HPDE6-E6E7 (cell line): Measurements from ENCODE around the gene SLC1A4.
A peak's percentile ranks its signal among the peaks of the same experiment; 100 is the strongest.
"Not testable (repeated sequence)": the region's sequence is repeated elsewhere in the genome, so short reads cannot be mapped to it uniquely, and the experiment has no call there.

Experiments used
- DNase-seq: peaks from one replicate; pipeline ENCODE4 v3.0.0; 2011; ENCODE audit warnings: missing footprints; ENCODE audit errors: extremely low spot score

The SLC1A4 gene

DNA sequence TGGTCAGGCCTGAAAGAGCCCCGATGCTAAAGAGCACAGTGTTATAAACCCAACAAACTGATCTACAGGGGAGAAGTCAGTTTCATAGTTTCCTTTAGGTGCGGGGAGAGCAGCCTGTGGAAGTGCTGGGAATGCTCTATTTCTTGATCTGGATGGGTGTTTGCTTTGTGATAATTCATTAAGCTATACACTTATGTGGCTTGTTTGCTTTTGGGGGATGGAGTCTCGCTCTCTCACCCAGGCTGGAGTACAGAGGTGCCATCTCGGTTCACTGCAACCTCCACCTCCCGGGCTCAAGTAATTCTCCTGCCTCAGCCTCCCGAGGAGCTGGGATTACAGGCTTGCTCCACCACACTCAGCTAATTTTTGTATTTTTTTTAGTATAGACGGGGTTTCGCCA, 37.0 kb downstream of the SLC1A4 start:
- no peak for DNase-seq

DNA sequence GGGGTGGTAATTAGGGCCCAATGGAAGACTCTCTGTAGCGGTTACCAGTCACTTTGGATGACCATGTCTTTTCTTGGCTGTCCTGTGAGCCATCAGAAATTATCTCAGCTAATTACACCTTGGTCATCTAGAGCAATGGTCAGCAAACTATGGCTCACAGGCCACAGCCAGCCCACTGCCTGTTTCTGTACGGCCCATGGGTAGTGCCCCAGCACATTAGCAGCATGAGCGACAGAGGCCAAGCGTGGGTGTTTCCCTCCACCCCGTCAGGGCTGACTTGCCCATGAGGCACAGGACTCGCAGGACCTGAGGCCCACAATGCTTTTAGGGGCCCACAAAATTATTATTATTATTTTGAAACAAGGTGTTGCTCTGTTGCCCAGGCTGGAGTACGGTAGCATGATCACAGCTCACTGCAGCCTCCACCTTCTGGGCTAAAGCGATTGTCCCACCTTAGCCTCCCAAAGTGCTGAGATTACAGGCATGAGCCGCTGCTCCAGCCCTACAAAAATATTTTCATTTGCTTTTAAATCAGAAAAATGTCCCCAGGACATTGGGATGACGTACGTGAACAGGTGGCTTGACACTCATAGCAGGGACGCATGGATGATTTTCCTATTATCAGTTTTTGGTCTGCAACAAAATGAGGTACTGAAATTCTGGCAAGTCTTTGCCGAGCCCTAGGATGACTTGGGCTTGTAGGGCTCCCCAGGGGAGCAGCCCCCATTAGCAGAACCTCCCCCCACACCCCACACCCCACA, 37.7 kb downstream of the SLC1A4 start:
- no peak for DNase-seq

DNA sequence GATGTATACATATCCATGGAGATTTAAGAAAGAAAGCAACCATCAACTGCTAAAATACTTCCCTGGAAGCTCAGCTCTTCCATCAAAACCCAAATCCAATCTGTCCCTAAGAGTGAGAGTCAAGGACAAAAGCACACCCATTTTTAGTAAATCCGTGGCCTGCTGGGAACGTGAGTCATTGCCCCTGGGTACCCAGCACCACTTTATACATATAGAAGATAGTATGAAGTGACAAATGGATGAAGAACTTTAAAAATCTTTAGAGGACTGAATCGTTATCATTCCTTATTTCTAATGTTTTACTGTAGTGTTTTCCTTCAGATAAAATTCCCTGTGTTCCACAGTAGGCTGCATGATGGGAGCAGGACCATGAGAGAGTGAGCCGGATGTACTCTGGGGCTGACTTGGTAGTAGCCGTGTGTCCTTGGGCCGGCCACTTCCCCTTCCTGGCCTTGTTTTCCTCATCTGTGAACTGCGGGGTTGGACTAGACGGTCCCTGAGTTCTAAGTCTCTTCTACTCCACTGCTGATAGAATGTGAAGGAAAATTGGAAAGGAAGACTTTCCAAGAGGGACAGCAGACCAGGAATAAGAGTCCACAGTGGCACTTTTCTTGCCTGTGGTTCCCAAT, 38.5 kb downstream of the SLC1A4 start:
- no peak for DNase-seq

DNA sequence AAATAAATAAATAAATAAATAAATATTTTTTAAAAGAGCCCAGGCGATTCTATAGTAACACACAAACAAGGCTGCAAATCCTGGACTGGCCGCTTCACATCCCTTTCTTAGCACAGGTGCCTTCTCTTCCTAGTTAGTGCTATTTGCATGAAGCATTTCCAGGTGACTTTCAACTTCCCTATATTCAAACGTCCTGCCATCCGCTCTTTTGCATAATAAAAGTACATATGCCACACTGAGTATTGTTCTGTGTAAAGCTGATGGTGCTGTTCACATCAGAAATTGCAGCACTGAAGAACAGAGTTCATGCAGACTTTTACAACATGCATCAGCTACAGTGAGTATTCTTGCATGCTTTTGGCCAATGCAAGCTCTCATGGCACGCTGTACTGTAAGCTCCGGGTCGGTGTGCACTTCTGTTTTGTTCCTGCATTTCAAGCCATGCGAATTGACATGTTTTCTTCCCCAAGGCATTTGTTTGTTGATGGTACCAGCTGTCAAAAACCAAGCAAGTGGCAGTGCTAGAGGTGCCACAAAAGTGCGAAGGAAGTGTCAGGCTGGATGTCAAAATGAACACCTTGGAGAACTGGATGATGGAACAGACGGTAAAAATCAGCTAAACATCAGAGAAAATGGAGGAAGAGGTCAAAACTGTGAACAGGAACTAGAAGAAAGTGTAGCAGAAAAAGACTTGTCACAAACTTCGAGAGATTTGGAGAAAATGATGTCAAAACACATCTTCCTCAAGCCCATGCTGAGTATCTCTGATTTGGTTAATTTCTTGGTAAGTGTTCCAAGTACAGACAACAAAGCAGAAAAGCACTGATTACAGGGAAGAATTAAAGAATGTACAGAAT, 41.5 kb downstream of the SLC1A4 start:
- no peak for DNase-seq

DNA sequence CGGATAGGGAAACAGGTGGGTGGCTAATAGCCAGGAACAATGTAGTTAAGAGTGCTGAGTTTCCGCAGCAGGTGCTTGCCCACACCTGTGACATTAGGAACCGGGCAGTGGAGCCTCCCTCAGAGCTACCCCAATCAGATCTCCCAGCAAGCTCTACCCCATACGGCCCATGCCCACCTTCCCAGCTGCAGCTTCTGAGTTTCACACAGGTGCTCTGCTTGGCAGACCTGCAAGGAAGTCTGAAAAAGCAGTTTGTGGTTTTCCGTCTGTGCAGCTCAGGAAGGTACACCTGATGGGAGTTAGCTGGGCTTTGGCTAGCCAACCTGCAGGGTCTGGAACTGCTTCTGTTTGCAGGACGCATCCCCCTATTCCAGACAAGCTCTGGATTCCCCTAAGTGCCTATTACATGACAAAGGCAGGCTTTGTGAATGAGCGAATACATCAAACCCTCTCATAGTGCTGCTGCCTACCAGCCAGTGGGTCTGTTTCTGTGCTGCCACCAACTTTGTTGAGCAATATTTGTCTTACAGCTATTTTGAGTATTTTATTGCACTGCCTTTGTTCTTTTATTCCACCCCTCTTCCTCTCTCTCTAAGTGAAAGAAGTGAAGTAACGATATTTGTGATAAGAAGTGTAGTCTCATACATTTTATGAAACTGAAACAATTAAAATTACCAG, 42.3 kb downstream of the SLC1A4 start:
- no peak for DNase-seq

DNA sequence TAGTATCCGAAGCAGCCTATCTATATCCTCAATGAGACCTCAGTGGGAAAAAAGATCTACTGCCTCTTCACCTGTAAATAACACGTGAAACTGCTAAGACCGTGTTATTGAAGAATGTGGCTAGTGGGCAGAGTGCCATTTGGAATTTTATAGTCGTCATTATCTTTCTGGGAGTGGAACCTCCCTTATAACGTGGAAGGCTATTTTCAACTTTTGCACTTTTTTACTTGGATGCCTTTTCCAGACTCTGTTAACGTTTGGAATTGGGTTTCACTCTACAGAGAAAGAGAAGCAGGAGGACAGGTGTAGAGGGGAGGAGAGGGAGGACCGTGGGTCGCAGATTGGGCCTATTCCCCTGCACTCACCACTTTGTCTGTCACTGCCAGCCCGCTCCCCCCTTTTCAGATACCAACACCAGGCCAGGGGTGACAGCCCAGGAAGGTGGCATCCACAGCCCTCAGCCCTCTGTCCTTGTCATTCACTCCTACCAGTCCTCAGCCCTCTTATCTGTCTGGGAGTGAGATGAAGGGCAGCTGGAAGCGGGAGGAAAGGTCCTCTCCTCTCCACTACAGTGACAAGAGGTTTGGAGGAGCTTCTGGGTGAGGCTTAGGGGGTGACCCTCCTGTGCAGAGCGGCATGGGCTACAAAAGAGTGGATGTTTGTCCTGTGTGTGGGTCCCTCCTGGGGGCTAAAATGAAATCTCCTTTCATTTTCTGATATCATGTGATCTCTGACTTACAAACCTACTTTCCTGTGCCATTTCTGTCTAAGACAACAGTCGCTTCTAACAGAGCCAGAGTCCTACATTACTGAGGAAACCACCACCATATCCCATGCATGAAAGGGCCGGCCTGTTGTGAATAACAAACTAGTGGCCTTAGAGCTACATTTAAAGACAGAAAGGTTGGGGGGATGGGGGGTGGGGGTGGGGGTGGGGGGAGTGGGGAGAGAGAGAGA, 43.1 kb downstream of the SLC1A4 start:
- DNase-seq, result no peak

DNA sequence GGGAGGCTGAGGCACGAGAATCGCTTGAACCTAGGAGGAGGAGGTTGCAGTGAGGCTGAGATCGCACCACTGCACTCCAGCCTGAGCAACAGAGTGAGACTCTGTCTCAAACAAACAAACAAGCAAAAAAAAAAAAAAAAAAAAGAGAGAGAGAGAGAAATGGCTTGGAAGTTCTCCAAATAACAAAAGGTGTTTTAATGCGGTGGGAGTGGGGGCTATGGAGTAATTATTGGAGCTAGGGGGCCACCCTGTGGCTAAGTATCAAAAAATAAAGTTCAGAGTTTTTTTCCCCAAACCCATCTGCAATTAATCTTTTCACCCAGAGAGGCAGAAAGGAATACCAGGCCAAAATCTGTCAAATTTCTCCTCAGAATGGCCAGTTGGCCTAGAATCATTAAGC, 44.0 kb downstream of the SLC1A4 start:
- DNase-seq, result no peak

DNA sequence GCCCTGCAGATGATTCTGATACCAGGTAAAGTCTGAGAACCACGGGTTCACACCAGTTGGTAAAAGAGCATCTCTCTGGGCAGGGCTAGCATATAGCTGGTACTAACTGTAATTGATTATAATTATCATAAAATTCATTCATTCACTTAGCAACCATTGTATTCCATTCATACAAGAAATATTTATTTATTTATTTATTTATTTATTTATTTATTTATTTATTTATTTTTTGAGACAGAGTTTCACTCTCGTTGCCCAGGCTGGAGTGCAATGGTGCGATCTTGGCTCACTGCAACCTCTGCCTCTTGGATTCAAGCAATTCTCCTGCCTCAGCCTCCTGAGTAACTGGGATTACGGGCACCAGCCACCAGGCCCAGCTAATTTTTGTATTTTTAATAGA, 44.5 kb downstream of the SLC1A4 start:
- not testable (repeated sequence) for DNase-seq

DNA sequence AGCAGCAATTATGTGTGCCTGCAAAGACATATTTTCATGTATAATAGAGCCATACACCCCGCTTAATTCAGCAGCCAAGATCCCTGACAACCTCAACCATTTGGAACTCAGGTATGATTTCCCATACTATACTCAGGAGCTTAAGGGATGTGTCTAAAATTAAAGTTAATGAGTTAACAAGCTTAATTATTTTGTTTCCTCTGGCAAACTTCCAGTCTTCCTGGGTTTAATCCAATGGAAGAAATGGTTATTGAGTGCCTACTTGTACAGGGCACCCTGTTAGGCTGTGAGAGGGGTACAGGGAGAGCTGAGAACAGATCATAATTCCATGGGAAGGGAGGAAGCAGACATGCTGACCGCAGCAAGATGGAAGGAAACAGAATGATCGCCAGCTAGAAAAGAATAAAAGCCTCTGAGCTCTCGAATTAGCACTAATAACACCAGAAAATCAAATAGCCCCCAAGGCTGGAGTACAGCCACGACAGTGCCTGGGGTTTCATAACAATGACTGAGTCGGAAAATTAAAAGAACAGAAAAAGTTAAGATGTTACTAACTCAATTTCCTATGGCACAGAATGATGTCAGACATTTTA, 46.2 kb downstream of the SLC1A4 start:
- no peak for DNase-seq

DNA sequence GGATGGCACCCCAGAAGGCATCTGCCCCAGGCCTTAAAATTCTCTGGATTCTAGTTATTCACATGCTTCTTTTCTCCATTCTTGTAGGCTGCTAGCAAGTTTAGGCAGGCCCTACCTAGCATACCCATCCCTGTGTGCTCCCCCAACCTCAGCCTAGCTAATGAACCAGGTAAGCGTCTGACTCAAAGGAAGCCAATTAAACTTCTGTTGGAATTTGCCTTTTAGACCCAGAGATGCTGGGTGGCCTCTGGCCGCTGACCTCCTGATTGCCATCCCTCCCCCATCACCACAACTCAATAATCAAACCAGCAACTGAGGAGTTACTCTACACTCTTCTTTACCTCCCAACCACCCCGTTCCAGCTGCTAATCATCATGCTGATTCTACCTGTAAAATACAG, 48.0 kb downstream of the SLC1A4 start:
- no peak for DNase-seq

DNA sequence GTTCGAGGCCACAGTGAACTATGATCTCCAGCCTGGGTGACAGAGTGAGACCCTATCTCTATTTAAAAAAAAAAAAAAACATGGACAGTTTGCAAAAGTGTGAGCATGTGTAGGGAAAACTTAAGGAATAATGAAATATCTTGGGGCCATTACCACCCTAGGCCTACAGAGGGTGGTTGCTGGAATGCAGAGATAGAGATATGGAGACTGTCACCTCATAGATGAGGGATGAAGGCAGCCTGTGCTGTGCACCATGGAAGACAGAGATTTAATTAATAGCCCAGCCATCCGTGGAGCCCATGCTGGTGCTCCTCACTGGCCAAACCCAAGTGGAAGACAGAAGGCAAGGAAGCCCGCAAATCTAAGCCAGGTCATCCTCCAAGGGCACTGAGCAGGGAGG, 50.4 kb downstream of the SLC1A4 start:
- DNase-seq, result no peak

DNA sequence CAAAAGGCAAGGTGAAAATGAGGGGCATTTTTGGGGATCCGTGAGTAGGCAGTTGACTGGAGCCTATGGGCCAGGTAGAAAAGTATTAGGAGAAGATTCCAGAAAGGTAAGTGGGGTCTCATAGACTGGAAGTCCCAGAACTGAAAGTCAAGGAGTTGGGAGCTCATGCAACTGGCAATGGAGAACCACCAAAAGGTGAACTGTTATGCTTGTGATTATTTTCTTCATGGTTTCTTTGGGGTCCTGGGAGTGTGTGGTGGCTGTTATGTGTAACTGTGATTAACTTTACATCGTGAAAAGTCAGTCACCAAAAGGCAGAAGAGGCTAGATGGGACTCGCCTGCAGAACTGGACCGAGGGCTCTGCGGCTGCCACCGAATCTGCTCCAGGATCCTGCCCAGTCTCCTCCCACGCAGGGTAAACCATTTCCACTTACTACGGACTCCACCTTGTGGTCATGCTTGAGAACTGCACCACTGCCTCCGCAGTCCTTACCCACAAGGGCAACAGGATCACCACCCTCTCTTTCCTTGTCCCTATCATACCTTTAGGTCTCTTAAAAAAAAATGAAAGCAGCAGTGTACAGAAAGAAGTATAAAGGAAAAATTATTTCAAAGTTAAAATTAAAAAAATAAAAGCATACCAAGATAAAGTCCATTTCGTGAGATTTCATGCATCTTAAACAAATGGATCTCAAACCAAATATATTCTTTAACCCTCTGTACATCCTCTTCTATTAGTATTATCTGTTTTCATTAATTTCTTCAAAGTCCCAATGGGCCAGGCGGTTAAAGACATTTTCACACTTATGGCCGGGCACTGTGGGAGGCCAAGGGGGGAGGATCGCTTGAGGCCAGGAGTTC, 51.4 kb downstream of the SLC1A4 start:
- peak; percentile 84 for DNase-seq

DNA sequence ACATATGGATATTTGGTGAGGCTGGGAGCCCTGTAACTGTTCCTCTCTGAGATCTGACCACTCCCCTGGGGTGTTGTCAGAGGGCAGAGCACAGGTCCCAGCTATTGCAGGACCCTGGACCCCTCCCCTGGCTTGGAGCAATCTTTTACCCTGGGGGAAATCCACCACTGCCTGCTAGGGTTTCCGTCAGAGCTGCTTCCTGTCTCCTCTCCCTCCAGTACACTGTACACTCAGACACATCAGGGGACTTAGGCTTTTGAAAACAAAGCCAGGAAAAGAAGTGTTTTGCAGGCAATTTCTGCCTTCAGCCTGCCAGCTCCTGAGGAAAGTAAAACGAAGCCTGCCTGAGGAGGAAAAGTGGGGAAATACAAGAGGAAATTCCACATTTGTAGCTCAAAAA, 53.8 kb downstream of the SLC1A4 start:
- DNase-seq, result no peak

DNA sequence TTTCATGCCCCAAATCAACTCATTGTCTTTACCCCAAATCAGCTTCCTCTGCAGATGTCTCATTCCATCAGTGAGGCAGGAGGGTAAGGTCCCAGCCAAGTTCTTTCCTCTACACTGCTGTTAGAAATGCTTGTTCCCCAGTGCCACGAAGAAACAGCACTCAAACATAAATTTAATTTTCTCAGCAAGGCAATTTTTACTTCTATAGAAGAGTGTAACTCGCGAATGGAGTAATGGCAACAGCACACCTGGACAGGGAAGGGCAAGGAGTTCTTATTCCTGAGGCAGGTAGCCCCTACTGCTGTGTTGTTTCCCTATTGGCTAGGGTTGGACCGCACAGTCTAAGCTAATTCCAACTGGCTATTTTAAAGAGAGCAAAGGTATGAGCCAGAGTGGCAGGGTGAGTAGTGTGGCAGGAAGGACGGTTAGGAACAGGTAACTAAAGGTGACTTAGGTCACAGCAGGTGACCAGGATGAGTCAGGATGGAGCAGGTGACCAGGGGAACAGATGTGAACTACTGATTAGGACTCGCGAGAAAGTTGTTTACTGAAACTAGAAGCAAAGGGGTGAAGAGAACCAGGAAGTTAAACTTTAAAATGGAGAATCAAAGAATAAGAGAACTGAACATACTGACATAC, 55.0 kb downstream of the SLC1A4 start:
- no peak for DNase-seq

DNA sequence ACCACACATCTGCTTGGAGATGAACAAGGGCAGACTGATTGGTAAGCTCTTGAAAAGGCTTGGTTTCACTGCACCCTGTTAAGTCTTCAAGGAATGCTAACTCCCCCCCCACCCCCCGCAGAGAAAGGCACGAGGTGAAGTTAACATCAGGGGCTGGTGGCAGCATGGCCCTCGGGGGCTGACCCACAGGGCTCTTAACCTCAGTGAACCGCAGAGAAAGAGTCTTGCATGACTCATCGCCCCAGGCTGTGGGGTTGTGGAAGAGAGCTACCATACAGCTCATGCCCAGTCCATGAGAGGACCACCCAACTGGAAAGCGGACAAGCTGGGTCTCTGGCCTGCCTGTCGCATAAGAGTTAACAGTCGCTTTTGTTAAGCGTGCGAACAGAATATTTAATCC, 56.5 kb downstream of the SLC1A4 start:
- no peak for DNase-seq

DNA sequence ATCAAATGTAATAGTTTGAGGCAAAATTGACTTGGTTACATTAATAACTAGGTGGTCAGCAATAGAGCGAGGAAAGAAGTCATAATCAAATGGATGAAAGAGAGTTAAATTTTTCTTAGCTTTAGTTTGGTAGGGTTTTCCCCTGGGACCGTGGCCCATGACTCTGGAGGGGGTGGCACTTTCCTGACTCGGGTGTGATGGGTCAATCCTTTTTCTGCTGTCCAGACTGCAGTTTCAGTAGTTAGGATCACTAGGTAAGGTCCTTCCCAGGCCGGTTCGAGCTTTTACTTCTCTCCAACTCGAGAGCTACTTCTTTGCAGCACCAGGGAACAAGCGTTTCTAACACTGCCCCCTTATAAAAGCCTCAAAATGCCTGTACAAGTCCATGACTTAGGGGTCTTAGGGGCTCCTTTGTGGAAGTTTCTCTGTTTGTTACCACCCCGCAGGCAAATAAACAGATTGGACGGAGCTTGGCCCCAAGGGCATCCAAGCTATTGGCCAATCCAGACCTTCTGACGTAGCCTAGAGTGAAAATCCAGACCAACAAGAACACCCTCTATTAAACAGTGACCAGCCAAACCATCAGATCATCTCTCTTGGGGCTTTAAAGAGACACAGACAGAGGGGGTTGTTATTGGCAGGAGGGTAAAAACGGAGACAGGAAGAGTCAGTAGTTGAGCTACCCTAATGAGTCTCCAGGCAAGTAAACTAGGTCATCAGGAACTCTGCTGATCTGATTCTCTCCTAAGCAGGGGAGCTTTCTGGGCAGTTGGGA, 57.6 kb downstream of the SLC1A4 start:
- no peak for DNase-seq

DNA sequence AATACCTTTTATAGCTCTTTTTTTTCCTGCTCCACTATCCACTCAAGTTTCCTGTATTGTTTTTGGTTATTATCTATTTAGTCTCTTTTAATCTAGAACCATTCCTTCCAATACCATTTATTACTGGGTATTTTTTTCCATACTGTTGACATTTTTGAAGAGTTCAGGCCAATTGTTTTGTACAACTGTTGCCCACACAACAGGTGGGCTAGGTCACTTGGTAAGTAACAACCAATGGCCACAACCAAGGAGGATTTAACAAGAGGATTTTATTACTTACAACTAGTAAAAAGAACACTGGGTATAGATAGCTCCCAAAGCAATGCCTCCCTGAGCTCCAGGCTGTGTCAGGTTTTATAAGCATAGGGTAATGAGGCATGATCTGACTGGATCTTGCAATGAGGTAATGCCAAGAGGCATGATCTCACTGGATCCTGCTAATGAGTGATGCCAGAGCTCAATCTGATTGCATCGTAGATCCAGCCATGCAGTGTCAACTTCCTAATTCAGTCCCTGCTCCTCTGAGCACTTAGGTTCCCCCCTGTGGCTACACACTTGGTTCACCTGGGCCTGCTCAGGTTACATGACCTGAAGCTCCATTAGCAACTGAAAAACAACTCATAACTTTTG, 59.9 kb downstream of the SLC1A4 start:
- DNase-seq, result no peak

DNA sequence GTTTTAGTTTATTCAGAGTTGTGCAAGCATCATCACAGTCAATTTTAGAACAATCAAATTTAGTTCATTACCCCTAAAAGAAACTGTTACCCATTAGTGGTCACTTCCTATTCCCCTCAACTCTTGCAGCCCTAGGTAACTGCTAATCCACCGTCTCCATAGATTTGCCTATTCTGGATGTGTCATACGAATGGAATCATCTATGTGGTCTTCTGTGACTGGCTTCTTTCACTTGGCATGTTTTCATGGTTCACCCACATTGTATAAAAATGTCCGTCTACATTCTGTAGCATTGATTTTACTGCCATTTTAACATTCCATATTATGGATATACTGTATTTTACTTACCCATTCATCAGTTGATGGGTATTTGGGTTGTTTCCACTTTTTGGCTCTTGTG, 61.7 kb downstream of the SLC1A4 start:
- DNase-seq, result no peak
